Right lobe of liver (tissue), 6 donors: ENCODE results near the gene SSBP4. TPM values are rescaled to one million over a fixed set of nuclear protein-coding genes. Genes with fewer than 3 reads are reported as not detected.

ENCODE experiments used
- ATAC-seq, 4 donors: fragments of 200-7000 bp; cut with Tn5 transposase; one replicate each; pipeline ENCODE4 v1.9.1; 2020; ENCODE audit warnings: mild to moderate bottlenecking in 4 of 4, moderate library complexity in 4 of 4
- DNase-seq, 3 donors: peaks; one replicate each; pipeline ENCODE4 v3.0.0-alpha.2; 2020
- H3K27ac ChIP-seq, 3 donors: fragments of 200-600 bp; one replicate each; pipeline ENCODE4 v1.8.0; 2022
- H3K27me3 ChIP-seq, 2 donors: fragments of 200-600 bp; one replicate each; pipeline ENCODE4 v1.8.0; 2022
- H3K36me3 ChIP-seq, 4 donors: fragments of 200-600 bp; sonication (generic) in 1 of 4; one replicate each; pipeline versions ENCODE4 v1.5.1 to v1.8.0; 2017 to 2022; ENCODE audit warnings: control low read depth in 1 of 4
- H3K4me1 ChIP-seq, 4 donors: fragments of 200-600 bp; sonication (generic) in 1 of 4; one replicate each; pipeline versions ENCODE4 v1.5.1 to v1.8.0; 2017 to 2022; ENCODE audit warnings: control low read depth in 1 of 4
- H3K4me3 ChIP-seq, 3 donors: fragments of 200-600 bp; one replicate each; pipeline ENCODE4 v1.8.0; 2022
- H3K9me3 ChIP-seq, 4 donors: fragments of 200-600 bp; sonication (generic) in 1 of 4; one replicate each; pipeline versions ENCODE4 v1.5.1 to v1.8.0; 2017 to 2022; ENCODE audit warnings: control low read depth in 1 of 4
- POLR2A ChIP-seq: fragments of 450-650 bp; IDR thresholded peaks from one replicate; pipeline ENCODE4 v1.6.1; 2017; ENCODE audit warnings: antibody characterized with exemption, mild to moderate bottlenecking
- WGBS: methylation state at CpG from one replicate; pipeline ENCODE4 v1.1.6; 2018; ENCODE audit warnings: low coverage, low lambda C conversion rate; ENCODE audit not compliant: insufficient coverage; ENCODE audit errors: missing lambda C conversion rate; 5-methylcytosine and 5-hydroxymethylcytosine counted together
- intact Hi-C, 2 donors: fragments of 100-400 bp; cut with DNase I; formaldehyde crosslinking; loops; one replicate each; pipeline versions ENCODE4 v1.11.2 to v1.14.1; 2022
- total RNA-seq, 6 experiments: library from RNA; depleted of rRNA in 2 of 6; stranded (reverse); fragments of >200 nt in 2 of 6; fragmentation: NEBNext Ultra II Directional in 3 of 6; extraction: Animal tissue kit (Norgen Biotek cat#: 25700) in 3 of 6; gene quantifications; one replicate each; pipeline versions ENCODE4 v1.1.0 to v1.2.4, GENCODE V29; 2016 to 2023
- TF ChIP-seq, protein P1 (sequence below), 4 donors: fragments of 200-600 bp in 3 of 4; fragments of 450-650 bp in 1 of 4; IDR thresholded peaks; one replicate each; pipeline versions ENCODE4 v1.5.1 to v1.8.0; 2016 to 2022; ENCODE audit warnings: antibody characterized with exemption in 4 of 4, mild to moderate bottlenecking in 2 of 4
- donor health status: DM: no; HTN: yes; CAD: no.
- donor health status: DM: no; HTN: no; CAD: no.
- donor health status: DM: no; HTN: no; CAD: no.
- donor health status: DM: no; HTN: yes; CAD: no.
- donor health status: DM: no; HTN: yes; CAD: no.

SSBP4 gene
- total RNA-seq, 6 experiments from 2014 or later: 12.8 to 23.9 (median 15.9) TPM

DNA sequence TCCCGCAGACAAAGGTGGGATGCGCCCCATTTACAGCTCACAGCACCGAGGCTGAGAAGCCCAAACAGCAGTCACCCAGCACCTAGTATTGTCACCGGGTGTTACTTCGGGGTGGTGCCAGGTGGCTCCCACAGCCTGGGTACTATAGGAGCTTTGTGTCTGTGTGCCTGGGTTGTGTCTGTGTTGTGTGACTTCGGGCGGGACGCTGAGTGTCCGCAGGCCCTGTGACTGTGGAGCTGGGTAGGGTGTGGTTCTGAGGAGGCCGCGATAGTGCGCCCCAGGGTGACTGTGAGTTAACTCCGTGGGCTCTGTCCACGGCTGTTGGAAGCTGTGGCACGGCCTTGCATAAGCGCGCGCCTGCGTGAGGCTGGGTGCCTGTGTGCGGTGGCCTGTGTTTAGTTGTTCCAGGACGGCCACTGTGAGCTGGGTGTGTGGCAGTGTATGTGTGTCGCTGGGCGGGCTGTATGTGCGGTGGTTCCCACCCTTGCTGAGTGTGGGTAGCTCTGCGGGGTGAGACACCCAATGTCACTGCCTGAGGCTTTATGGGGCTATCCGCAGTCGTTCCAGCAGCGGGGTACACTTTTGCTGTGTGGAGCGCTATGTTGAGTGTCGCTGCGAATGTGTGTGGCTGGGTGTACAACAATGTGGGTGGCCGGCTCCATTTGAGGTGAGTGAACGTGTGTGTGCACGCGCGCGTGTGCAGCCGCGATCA is 559 bp upstream of the SSBP4 start:
- intact Hi-C loops: loop anchor here in 1 of 2 donors (10.0 kb wide), 1 partner anchor 144 kb away; the partner anchor contains the start of gene IQCN
- WGBS: 20% methylated on average over 5 of the region's 39 CpGs
- peak in 1 of 3 donors; percentile 69 for DNase-seq

DNA sequence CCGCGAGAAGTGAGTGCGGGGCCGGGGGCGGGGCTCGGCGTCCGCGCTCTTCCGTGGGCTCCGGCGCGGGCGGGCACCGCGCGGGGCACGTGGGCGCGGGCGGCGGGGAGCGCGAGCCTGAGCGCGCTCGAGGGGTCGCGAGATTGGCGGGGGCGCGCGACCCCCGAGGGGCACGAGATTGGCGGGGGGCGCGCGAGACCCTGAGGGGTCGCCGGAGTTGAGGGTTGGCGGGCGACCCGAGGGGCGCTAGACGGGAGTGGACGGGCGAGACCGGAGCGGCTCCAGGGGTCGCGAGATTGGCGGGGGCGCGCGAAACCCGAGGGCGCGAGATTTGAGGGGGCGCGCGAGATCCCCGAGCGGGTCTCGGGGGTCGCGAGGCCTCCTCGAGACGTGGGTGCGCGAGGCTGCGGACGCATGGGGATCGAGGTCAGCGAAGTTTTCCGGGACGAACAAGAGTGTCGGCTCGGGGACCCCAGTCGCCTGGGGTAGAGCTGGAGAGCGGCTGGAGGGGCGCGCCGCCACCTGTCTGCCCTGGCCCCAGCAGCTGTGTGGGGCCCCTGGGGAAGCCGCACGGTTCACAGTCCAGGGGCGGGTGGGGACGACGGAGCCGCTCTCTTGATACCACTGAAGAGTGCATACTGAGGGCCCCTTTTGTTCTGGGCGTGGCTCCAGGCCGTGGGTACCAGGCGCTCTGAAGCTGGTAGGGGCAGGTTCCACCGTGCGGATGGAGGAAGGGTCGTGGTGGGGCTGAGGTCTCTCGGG is 682 bp downstream of the SSBP4 start:
- WGBS: 36% methylated on average over 7 of the region's 97 CpGs
- intact Hi-C loops: loop anchor here in 1 of 2 donors (10.0 kb wide), 1 partner anchor 145 kb away; the partner anchor contains the start of gene IQCN
- Histone ChIP-seq H3K4me1 (peaks cover 0 to 35% (median 12%) of the 10 kb centered on the region in 4 donors), H3K27ac (peak overlapping the region in 2 of 3 donors; percentile 66 to 84), H3K36me3 (no peaks in the 10 kb centered on the region), H3K27me3 (peaks cover 0 to 5% of the 10 kb centered on the region in 2 donors), H3K4me3 (peak overlapping the region; percentile 48 to 70 (median 56)), H3K9me3 (no peaks in the 10 kb centered on the region)
- TF ChIP-seq, protein P1, sequence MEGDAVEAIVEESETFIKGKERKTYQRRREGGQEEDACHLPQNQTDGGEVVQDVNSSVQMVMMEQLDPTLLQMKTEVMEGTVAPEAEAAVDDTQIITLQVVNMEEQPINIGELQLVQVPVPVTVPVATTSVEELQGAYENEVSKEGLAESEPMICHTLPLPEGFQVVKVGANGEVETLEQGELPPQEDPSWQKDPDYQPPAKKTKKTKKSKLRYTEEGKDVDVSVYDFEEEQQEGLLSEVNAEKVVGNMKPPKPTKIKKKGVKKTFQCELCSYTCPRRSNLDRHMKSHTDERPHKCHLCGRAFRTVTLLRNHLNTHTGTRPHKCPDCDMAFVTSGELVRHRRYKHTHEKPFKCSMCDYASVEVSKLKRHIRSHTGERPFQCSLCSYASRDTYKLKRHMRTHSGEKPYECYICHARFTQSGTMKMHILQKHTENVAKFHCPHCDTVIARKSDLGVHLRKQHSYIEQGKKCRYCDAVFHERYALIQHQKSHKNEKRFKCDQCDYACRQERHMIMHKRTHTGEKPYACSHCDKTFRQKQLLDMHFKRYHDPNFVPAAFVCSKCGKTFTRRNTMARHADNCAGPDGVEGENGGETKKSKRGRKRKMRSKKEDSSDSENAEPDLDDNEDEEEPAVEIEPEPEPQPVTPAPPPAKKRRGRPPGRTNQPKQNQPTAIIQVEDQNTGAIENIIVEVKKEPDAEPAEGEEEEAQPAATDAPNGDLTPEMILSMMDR (IDR thresholded peaks at IDR 0.05): peak in 1 of 4 donors; percentile 3
- no peak for TF ChIP-seq POLR2A
- no peak for ATAC-seq
- no peak for DNase-seq

More for the DNA sequence above, 559 bp upstream of the SSBP4 start:
- H3K27ac ChIP-seq: peak overlapping the region in 2 of 3 donors; percentile 70 to 84
- H3K36me3 ChIP-seq: no peaks in the 10 kb centered on the region
- H3K9me3 ChIP-seq: no peaks in the 10 kb centered on the region
- H3K27me3 ChIP-seq: peaks cover 0 to 5% of the 10 kb centered on the region in 2 donors
- TF ChIP-seq POLR2A: no peak
- TF ChIP-seq, protein P1 (IDR thresholded peaks at IDR 0.05): no peak
- peaks cover 0 to 46% (median 16%) of the 10 kb centered on the region in 4 donors for H3K4me1 ChIP-seq
- H3K4me3 ChIP-seq: peak overlapping the region in 2 of 3 donors; percentile 48 to 70
- peak; percentile 0 to 17 (median 2) for ATAC-seq

DNA sequence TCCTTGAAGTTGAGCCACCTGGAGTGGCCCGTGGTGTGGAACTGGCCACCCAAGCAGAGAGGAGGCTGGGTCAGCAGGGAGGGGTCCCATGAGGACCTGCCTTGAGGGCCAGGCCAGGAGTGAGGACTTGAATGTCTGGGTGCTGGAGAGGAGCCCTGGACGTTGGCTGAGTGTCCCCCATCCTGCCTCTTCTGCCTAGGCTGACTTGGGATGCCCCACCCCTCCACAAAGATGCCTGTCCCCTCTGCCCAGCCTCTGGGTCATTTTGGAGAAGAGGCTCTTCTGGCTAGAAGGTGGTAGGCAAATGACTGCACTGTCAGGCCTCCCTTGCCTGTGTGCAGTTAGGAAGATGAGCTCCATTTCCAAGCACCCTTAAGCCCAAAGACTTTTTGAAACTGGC is 1.7 kb downstream of the SSBP4 start:
- peaks cover 0 to 25% (median 10%) of the 10 kb centered on the region in 4 donors for H3K4me1 ChIP-seq
- intact Hi-C loops: no loop called here
- DNase-seq: no peak

DNA sequence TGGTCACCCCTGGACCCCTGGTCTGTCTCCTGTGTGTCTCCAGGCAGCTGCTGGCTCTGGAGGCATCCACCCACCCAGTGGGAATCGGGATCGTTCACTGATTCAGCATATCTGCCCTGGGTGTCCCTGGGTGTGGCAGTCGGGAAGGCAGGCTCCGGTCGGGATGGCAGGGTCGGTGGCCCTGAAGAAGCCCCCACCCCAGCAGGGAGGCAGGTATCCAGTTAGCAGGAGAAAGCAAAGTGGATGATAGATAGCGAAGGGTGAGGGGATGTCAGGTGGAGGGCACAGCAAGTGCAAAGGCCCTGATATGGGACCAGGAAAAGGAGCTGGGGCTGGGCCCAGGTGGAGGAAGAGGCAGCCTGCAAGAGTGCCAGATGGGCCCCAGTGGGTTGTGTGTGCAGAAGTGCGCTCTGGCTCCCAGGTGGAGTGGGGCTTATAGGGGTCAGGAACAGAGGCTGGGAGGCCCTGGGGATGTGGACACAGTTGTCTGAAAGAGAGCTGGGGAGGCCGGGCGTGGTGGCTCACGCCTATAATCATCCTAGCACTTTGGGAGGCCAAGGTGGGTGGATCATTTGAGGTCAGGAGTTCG is 2.3 kb downstream of the SSBP4 start:
- Histone ChIP-seq H3K9me3 (no peaks in the 10 kb centered on the region), H3K4me3 (no peak overlapping the region), H3K27ac (no peak overlapping the region), H3K36me3 (no peaks in the 10 kb centered on the region), H3K4me1 (peaks cover 0 to 19% (median 10%) of the 10 kb centered on the region in 4 donors), H3K27me3 (peaks cover 0 to 4% of the 10 kb centered on the region in 2 donors)
- ATAC-seq (no peak), DNase-seq (no peak)
- intact Hi-C loops: no loop called here
- 69% methylated on average over 6 of the region's 12 CpGs for WGBS
- no peak for TF ChIP-seq POLR2A
- TF ChIP-seq, protein P1 (IDR thresholded peaks at IDR 0.05): no peak

More for the DNA sequence above, 1.7 kb downstream of the SSBP4 start:
- Histone ChIP-seq H3K27ac (no peak overlapping the region), H3K9me3 (no peaks in the 10 kb centered on the region), H3K27me3 (peaks cover 0 to 5% of the 10 kb centered on the region in 2 donors), H3K4me3 (no peak overlapping the region), H3K36me3 (no peaks in the 10 kb centered on the region)
- ATAC-seq: no peak
- TF ChIP-seq, protein P1 (IDR thresholded peaks at IDR 0.05): no peak
- no peak for TF ChIP-seq POLR2A
- no CpG with 5 or more reads among the region's 2 CpGs for WGBS
